H1 (cell line): ENCODE results near the gene EVI2A. TPM values are rescaled to one million over a fixed set of nuclear protein-coding genes. Genes with fewer than 3 reads are reported as not detected.

Experiments used
- CTCF ChIA-PET: fragments of 300-600 bp; sonication (Branson Sonifier 250); formaldehyde crosslinking; loops from one replicate; lab custom pipeline; 2021; ENCODE audit not compliant: partially characterized antibody; lab: Charles Lee
- POLR2A ChIA-PET: fragments of 300-600 bp; sonication (Branson Sonifier 250); formaldehyde crosslinking; loops from one replicate; lab custom pipeline; 2021; ENCODE audit warnings: inconsistent platforms; ENCODE audit not compliant: partially characterized antibody; lab: Charles Lee
- DNase-seq, 2 experiments: peaks; one replicate each; pipeline versions ENCODE4 v3.0.0 to v3.0.0-alpha.2; 2010 to 2022; ENCODE audit warnings: low spot score in 2 of 2, low read depth in 1 of 2, mixed read lengths in 1 of 2
- FAIRE-seq: peaks from 2 replicates; lab custom pipeline; 2011; peaks lifted over from hg19 to GRCh38; lab: Jason Lieb, UNC
- H2AFZ ChIP-seq: 2 replicates; pipeline ENCODE4 v1.8.1; 2012; ENCODE audit warnings: low read length, inconsistent platforms
- H2AK5ac ChIP-seq: 2 replicates; pipeline ENCODE4 v1.6.1; 2013; ENCODE audit warnings: low read depth, low read length
- H2BK120ac ChIP-seq: replicated peaks from 2 replicates; pipeline ENCODE3; 2013; ENCODE audit warnings: low read depth, low read length, inconsistent platforms
- H2BK12ac ChIP-seq: 2 replicates; pipeline ENCODE4 v1.6.1; 2013; ENCODE audit warnings: low read depth, low read length
- H2BK15ac ChIP-seq: 2 replicates; pipeline ENCODE4 v1.6.1; 2013; ENCODE audit warnings: low read length
- H2BK20ac ChIP-seq: 2 replicates; pipeline ENCODE4 v1.6.1; 2013; ENCODE audit warnings: low read length
- H2BK5ac ChIP-seq: 2 replicates; pipeline ENCODE4 v1.6.1; 2013; ENCODE audit warnings: low read depth, low read length
- H3K14ac ChIP-seq: 2 replicates; pipeline ENCODE4 v1.6.1; 2013; ENCODE audit warnings: inconsistent platforms; ENCODE audit not compliant: insufficient read length
- H3K18ac ChIP-seq: 2 replicates; pipeline ENCODE4 v1.6.1; 2013; ENCODE audit warnings: low read length; ENCODE audit errors: extremely low read depth
- H3K23ac ChIP-seq: 2 replicates; pipeline ENCODE4 v1.6.1; 2013; ENCODE audit warnings: inconsistent platforms; ENCODE audit not compliant: insufficient read length
- H3K23me2 ChIP-seq: 2 replicates; pipeline ENCODE4 v1.6.1; 2013; ENCODE audit warnings: low read depth, low read length
- H3K27ac ChIP-seq: 2 replicates; pipeline ENCODE4 v1.6.1; 2011; ENCODE audit warnings: low read depth, low read length, inconsistent platforms
- H3K27me3 ChIP-seq, 4 experiments: replicated peaks in 1 of 4; 1 replicate in 1 of 4; 2 replicates in 3 of 4; pipeline versions ENCODE4 v1.6.1 to v1.8.1; 2011 to 2013; ENCODE audit warnings: low read length in 3 of 4, mild to moderate bottlenecking in 3 of 4, inconsistent platforms in 2 of 4, mixed read lengths in 2 of 4, moderate library complexity in 1 of 4; ENCODE audit not compliant: control insufficient read depth in 3 of 4, insufficient read depth in 3 of 4; ENCODE audit errors: extremely low read depth in 1 of 4
- H3K36me3 ChIP-seq, 4 experiments: 2 replicates each; pipeline versions ENCODE4 v1.6.1 to v1.8.1; 2011 to 2013; ENCODE audit warnings: mild to moderate bottlenecking in 4 of 4, low read length in 3 of 4, moderate library complexity in 2 of 4, control low read depth in 1 of 4, inconsistent platforms in 1 of 4; ENCODE audit not compliant: insufficient read depth in 4 of 4, control insufficient read depth in 2 of 4
- H3K4ac ChIP-seq: replicated peaks from 2 replicates; pipeline ENCODE3; 2013; ENCODE audit warnings: low read length, low read depth, mixed read lengths, inconsistent platforms; ENCODE audit not compliant: insufficient read length
- H3K4me1 ChIP-seq, 4 experiments: replicated peaks in 1 of 4; 1 replicate in 1 of 4; 2 replicates in 3 of 4; pipeline versions ENCODE4 v1.6.1 to v1.8.1; 2011 to 2013; ENCODE audit warnings: low read length in 3 of 4, inconsistent platforms in 2 of 4, mixed read lengths in 1 of 4; ENCODE audit not compliant: insufficient read depth in 4 of 4, control insufficient read depth in 3 of 4
- H3K4me2 ChIP-seq, 2 experiments: 2 replicates each; pipeline versions ENCODE4 v1.6.1 to v1.8.1; 2011 to 2013; ENCODE audit warnings: low read depth in 2 of 2, low read length in 2 of 2, control low read depth in 1 of 2, inconsistent platforms in 1 of 2, mild to moderate bottlenecking in 1 of 2; ENCODE audit not compliant: insufficient read depth in 1 of 2
- H3K4me3 ChIP-seq, 4 experiments: fragments of 200-600, 300-600 bp in 1 of 4; sonication (generic), shearing (Covaris generic), sonication (Bioruptor Twin) in 1 of 4; 2 replicates each; pipeline versions ENCODE4 v1.5.1 to v1.8.1; 2011 to 2016; ENCODE audit warnings: low read length in 4 of 4, low read depth in 3 of 4, control low read depth in 2 of 4, inconsistent platforms in 2 of 4, mild to moderate bottlenecking in 2 of 4, mixed read lengths in 1 of 4, moderate library complexity in 1 of 4; ENCODE audit not compliant: insufficient read depth in 2 of 4; ENCODE audit errors: extremely low read depth in 1 of 4
- H3K56ac ChIP-seq: replicated peaks from 2 replicates; pipeline ENCODE3; 2013; ENCODE audit warnings: low read depth, mild to moderate bottlenecking, mixed read lengths, low read length, inconsistent platforms; ENCODE audit not compliant: insufficient read length
- H3K79me1 ChIP-seq: 2 replicates; pipeline ENCODE4 v1.6.1; 2013; ENCODE audit warnings: low read depth, low read length, control low read depth
- H3K79me2 ChIP-seq, 2 experiments: 2 replicates each; pipeline versions ENCODE4 v1.6.1 to v1.8.1; 2012 to 2013; ENCODE audit warnings: low read length in 2 of 2, mild to moderate bottlenecking in 2 of 2, inconsistent platforms in 1 of 2; ENCODE audit not compliant: insufficient read depth in 2 of 2, control insufficient read depth in 1 of 2
- H3K9ac ChIP-seq, 4 experiments: replicated peaks in 1 of 4; 1 replicate in 1 of 4; 2 replicates in 3 of 4; pipeline versions ENCODE4 v1.6.1 to v1.8.1; 2011 to 2013; ENCODE audit warnings: low read depth in 3 of 4, low read length in 3 of 4, control low read depth in 2 of 4, mild to moderate bottlenecking in 2 of 4, moderate library complexity in 2 of 4, inconsistent platforms in 1 of 4; ENCODE audit errors: extremely low read depth in 1 of 4
- H3K9me3 ChIP-seq, 2 experiments: 2 replicates each; pipeline versions ENCODE4 v1.6.1 to v1.8.1; 2012 to 2013; ENCODE audit warnings: mild to moderate bottlenecking in 2 of 2, moderate library complexity in 2 of 2, control low read depth in 1 of 2, inconsistent platforms in 1 of 2, low read depth in 1 of 2, low read length in 1 of 2, mixed read lengths in 1 of 2; ENCODE audit not compliant: insufficient read depth in 2 of 2
- H4K20me1 ChIP-seq, 2 experiments: replicated peaks in 1 of 2; 2 replicates each; pipeline versions ENCODE3 to v1.8.1; 2011 to 2013; ENCODE audit warnings: inconsistent platforms in 2 of 2, low read length in 2 of 2, mild to moderate bottlenecking in 1 of 2; ENCODE audit not compliant: insufficient read depth in 2 of 2, control insufficient read depth in 1 of 2
- H4K5ac ChIP-seq: 2 replicates; pipeline ENCODE4 v1.6.1; 2013; ENCODE audit warnings: low read length, low read depth, mixed read lengths, inconsistent platforms; ENCODE audit not compliant: insufficient read length
- H4K8ac ChIP-seq: 2 replicates; pipeline ENCODE4 v1.8.0; 2013; ENCODE audit warnings: mild to moderate bottlenecking, moderate library complexity, low read length, inconsistent platforms; ENCODE audit not compliant: insufficient read depth; ENCODE audit errors: extremely low read depth
- H4K91ac ChIP-seq: replicated peaks from 2 replicates; pipeline ENCODE3; 2013; ENCODE audit warnings: low read length, mixed read lengths, inconsistent platforms; ENCODE audit not compliant: insufficient read length
- HDAC6 ChIP-seq: IDR thresholded peaks from one replicate; pipeline ENCODE4 v1.7.1; 2012; ENCODE audit warnings: low read depth, mild to moderate bottlenecking, inconsistent platforms, low read length, moderate library complexity
- KDM5A ChIP-seq: fragments of 200-600 bp; IDR thresholded peaks from 2 replicates; pipeline ENCODE4 v1.7.1; 2012; ENCODE audit warnings: mild to moderate bottlenecking, low read length, inconsistent platforms, mixed read lengths
- NRF1 ChIP-seq: IDR thresholded peaks from 2 replicates; pipeline ENCODE4 v1.6.1; 2011; ENCODE audit warnings: mild to moderate bottlenecking, low read depth, low read length, improper control_type of control experiment
- POLR2A ChIP-seq, 2 experiments: IDR thresholded peaks; 1 replicate in 1 of 2; 2 replicates in 1 of 2; pipeline ENCODE4 v1.6.1; 2011; ENCODE audit warnings: low read depth in 2 of 2, low read length in 2 of 2, mild to moderate bottlenecking in 2 of 2; ENCODE audit errors: control extremely low read depth in 1 of 2
- POLR2AphosphoS5 ChIP-seq: IDR thresholded peaks from 2 replicates; pipeline ENCODE4 v1.6.1; 2011; ENCODE audit warnings: low read depth, low read length
- RAD21 ChIP-seq, 2 experiments: IDR thresholded peaks in 1 of 2; conservative IDR thresholded peaks in 1 of 2; 2 replicates each; pipeline ENCODE4 v1.6.1; 2011; ENCODE audit warnings: low read depth in 2 of 2, low read length in 2 of 2, improper control_type of control experiment in 1 of 2, inconsistent platforms in 1 of 2, mild to moderate bottlenecking in 1 of 2, moderate library complexity in 1 of 2
- SIRT6 ChIP-seq: IDR thresholded peaks from one replicate; pipeline ENCODE4 v1.7.1; 2012; ENCODE audit warnings: low read length, inconsistent platforms
- SIX5 ChIP-seq: IDR thresholded peaks from 2 replicates; pipeline ENCODE4 v1.6.1; 2011; ENCODE audit warnings: mild to moderate bottlenecking, low read depth, low read length
- SP1 ChIP-seq: IDR thresholded peaks from 2 replicates; pipeline ENCODE4 v1.6.1; 2011; ENCODE audit warnings: low read depth, low read length
- SUZ12 ChIP-seq: fragments of 200-600 bp; sonication (generic); IDR thresholded peaks from 2 replicates; pipeline ENCODE4 v1.6.1; 2012; ENCODE audit warnings: mild to moderate bottlenecking, inconsistent platforms, low read length, moderate library complexity, mixed read lengths
- TCF12 ChIP-seq: IDR thresholded peaks from 2 replicates; pipeline ENCODE4 v1.6.1; 2011; ENCODE audit warnings: low read depth, mild to moderate bottlenecking, low read length
- ZNF274 ChIP-seq: IDR thresholded peaks from 2 replicates; pipeline ENCODE4 v1.7.0; 2012; ENCODE audit warnings: low read length, borderline replicate concordance; ENCODE audit errors: extremely low read depth
- WGBS, 2 experiments: shearing (Covaris generic) in 1 of 2; methylation state at CpG; one replicate each; pipeline versions ENCODE4 v1.1.6 to v1.1.7; 2013 to 2015; ENCODE audit warnings: low lambda C conversion rate in 2 of 2, mixed read lengths in 2 of 2, inconsistent platforms in 1 of 2, low coverage in 1 of 2, missing lambda C conversion rate in 1 of 2; ENCODE audit not compliant: insufficient replicate concordance in 2 of 2, insufficient coverage in 1 of 2, insufficient read length in 1 of 2; ENCODE audit errors: extremely low coverage in 1 of 2, missing lambda C conversion rate in 1 of 2; 5-methylcytosine and 5-hydroxymethylcytosine counted together
- polyA plus RNA-seq, 7 experiments: library from polyadenylated mRNA; depleted of rRNA in 3 of 7; stranded (reverse) in 5 of 7; unstranded in 2 of 7; fragments of >200 nt in 5 of 7; fragments of 200-250 nt in 2 of 7; gene quantifications; 1 replicate in 5 of 7; 2 replicates in 1 of 7; 4 replicates in 1 of 7; pipeline versions ENCODE4 v1.2.1 to v1.2.3, GENCODE V29; 2011 to 2013; ENCODE audit warnings: missing spikeins in 2 of 7, mixed read lengths in 2 of 7
- total RNA-seq: library from RNA; stranded (reverse); fragmentation: NEBNext Ultra II Directional; extraction: Animal tissue kit (Norgen Biotek cat#: 25700); gene quantifications from 2 replicates; pipeline ENCODE4 v1.2.1, GENCODE V29; 2021

The EVI2A gene
- total and polyA plus RNA-seq, 2 of the 8 experiments (the other 6 are each of a cell fraction or from before 2014, with no cell fraction given): not detected

- no peak for FAIRE-seq
- Histone ChIP-seq H2BK12ac (no peak overlapping the region), H2BK20ac (no peak overlapping the region), H2AK5ac (no peak overlapping the region), H4K91ac (no peak overlapping the region), H2AFZ (no peak overlapping the region), H3K9ac (no peak overlapping the region), H2BK120ac (no peak overlapping the region), H3K9me3 (no peaks in the 10 kb centered on the region), H3K56ac (no peak overlapping the region), H3K18ac (no peak overlapping the region)
- CTCF ChIA-PET: interaction anchor here (0.6 to 2.3 kb wide), 10 partner anchors 27 to 177 kb away, joined by 3 to 9 read pairs (median 3); partner anchors contain the start of gene EVI2B
- no peak for TF ChIP-seq SIX5
- TF ChIP-seq HDAC6: no peak
- TF ChIP-seq RAD21 (IDR thresholded peaks at IDR 0.05 in 1 of 2, conservative IDR thresholded peaks at IDR 0.05 in 1 of 2; ENCODE audit: low read depth in 2 of 2, low read length in 2 of 2): no peak
- no peak for TF ChIP-seq KDM5A
- TF ChIP-seq POLR2AphosphoS5: no peak
- TF ChIP-seq SUZ12: no peak
- no peak for TF ChIP-seq NRF1
- TF ChIP-seq ZNF274: no peak
- no peak for TF ChIP-seq SIRT6
- TF ChIP-seq POLR2A (IDR thresholded peaks at IDR 0.05; ENCODE audit: control extremely low read depth in 1 of 2, low read depth in 2 of 2, low read length in 2 of 2): no peak
- TF ChIP-seq TCF12: no peak
- no peak for TF ChIP-seq SP1
- TF ChIP-seq, all 59 proteins: peak for 0
- no peaks in the 10 kb centered on the region for H3K27me3 ChIP-seq
- no peak for DNase-seq
- H3K79me2 ChIP-seq: no peaks in the 10 kb centered on the region
- no peaks in the 10 kb centered on the region for H3K23me2 ChIP-seq
- H3K79me1 ChIP-seq: no peaks in the 10 kb centered on the region
- POLR2A ChIA-PET: no interaction called here
- WGBS, 2 experiments: 85% methylated on average over 6 of the region's 6 CpGs; no CpG with 5 or more reads in 1 of the 2 experiments
- H3K4ac ChIP-seq: no peak overlapping the region
- no peak overlapping the region for H2BK15ac ChIP-seq
- no peak overlapping the region for H3K4me2 ChIP-seq
- H4K5ac ChIP-seq: no peak overlapping the region
- no peak overlapping the region for H3K23ac ChIP-seq
- H4K8ac ChIP-seq: no peak overlapping the region
- no peak overlapping the region for H3K14ac ChIP-seq
- no peaks in the 10 kb centered on the region for H3K4me1 ChIP-seq
- no peak overlapping the region for H3K4me3 ChIP-seq
- no peak overlapping the region for H2BK5ac ChIP-seq
- peaks cover 0 to 9% (median 4%) of the 10 kb centered on the region in 4 experiments; a peak in 4 of 8 replicates for H3K36me3 ChIP-seq
- no peak overlapping the region for H3K27ac ChIP-seq
- H4K20me1 ChIP-seq: no peaks in the 10 kb centered on the region
Observed at GRCh38 chr17:31339906-31340661, 18.7 kb upstream of the EVI2A start.
